ENCODE results near the gene CWC15.
"Not testable (repeated sequence)": the region's sequence is repeated elsewhere in the genome, so short reads cannot be mapped to it uniquely, and the experiment has no call there.

The CWC15 gene

DNA sequence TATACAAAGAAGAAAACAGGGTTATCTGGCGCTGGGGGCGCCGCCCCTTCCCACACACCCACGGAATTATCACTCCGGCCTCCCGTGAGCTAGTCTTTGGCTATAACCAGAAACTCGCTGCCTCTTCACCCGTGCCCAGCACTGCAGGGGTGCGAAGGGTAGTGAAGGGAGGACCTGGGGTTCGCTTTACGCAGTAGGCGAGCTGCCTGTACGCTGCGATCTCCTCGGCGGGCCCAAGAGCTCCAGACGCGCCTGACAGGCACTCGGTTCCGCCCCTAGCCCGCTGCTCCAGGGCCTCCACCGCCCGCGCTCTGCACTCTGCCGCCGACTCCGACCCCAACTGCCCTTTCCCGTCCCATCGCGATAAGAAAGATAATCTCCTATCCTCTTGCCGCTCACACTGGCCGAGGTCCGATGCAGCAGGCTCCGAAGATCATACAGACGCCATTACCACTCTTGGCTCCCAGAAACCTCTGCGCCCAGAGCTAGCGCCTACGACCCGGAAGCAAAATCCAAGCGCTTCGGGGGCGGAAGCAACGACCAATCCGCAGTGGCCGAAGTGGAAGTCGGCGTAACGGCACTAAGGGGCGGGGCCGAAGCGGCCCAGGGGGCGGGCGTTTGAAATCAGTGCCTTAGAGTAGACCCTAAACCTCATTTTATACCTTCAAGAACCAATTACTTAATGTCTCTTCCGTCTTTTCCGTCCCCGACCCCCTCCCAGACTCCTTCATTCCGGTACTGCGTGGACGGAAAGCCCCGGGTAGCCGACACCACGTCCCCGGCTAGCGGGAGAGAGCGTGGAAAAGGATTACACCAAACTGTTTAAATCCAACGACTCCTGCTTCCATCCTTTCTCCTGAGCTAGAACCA lies at the start of gene CWC15, which contains the start of gene KDM4D:
Gene CWC15, minus strand, starts transcription at position 458 of the 870 bp plus-strand sequence. CDS start 1,371 bp downstream, outside the sequence.
Gene KDM4D, plus strand, starts transcription at position 611 of the 870 bp plus-strand sequence. CDS start 23,664 bp downstream, outside the sequence.
- Histone ChIP-seq H3K27me3 (ENCODE audit: low read depth) (no peaks in the 10 kb centered on the region), H3K36me3 (replicated peaks) (peaks cover 41% of the 10 kb centered on the region), H3K4me3 (peak within 1 kb of the TSS; percentile 74), H3K9me3 (no peaks in the 10 kb centered on the region), H3K4me1 (peaks cover 14% of the 10 kb centered on the region; the same call in 1 of the 2 replicates)
- in situ Hi-C loops (cut with MboI; ENCODE audit: low sequenced_read_pairs), result no loop called here
- peak; percentile 91 to 96 for DNase-seq (ENCODE audit: low spot score in 2 of 2)

DNA sequence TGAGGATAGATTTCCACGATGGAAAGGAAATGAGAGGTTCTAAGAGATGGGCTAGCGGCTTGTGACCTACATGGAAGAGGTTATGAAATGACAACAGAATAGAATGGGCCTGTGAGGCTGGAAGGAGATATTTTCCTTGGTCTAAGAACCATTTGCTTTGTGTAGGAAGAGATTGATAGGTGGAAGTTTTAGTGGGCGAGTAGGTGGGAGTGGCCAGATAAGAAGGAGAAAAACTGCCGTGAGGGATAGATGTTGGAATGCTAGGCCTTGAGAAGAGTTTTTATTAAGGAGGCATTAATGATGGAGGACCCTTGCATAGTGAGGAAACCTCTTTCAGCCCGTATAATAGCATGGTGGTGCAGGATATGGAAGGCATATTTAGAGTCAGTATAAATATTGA lies 48.1 kb upstream of the CWC15 start:
- in situ Hi-C loops (cut with MboI; ENCODE audit: low sequenced_read_pairs); DNase-seq (ENCODE audit: low spot score in 2 of 2); H3K9me3 ChIP-seq; H3K27me3 ChIP-seq (ENCODE audit: low read depth); H3K4me1 ChIP-seq; H3K4me3 ChIP-seq; H3K36me3 ChIP-seq (replicated peaks): not testable (repeated sequence)

DNA sequence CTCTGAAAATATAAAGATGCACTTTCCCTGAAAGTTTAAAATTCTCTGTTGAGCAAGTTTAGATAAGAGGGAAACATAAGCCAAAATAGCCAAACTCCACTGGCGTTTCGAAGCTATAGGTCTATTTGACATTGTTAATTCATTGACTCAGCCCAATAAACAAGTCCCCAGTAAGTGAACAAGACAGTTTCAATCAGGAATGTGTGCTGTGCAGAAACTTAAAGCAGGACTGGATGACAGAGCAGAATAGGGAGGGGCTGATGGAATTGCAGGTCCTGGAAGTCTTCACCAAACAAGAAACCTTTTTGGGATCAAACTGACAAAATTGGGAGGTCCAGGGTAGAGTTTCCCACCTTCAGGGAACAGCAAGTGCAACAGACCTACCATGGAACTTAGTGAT lies 42.8 kb upstream of the CWC15 start:
- Histone ChIP-seq H3K36me3 (replicated peaks) (no peaks in the 10 kb centered on the region), H3K4me3 (no peak overlapping the region), H3K27me3 (ENCODE audit: low read depth) (no peaks in the 10 kb centered on the region), H3K4me1 (no peaks in the 10 kb centered on the region), H3K9me3 (no peaks in the 10 kb centered on the region)
- no peak for DNase-seq (ENCODE audit: low spot score in 2 of 2)
- in situ Hi-C loops (cut with MboI; ENCODE audit: low sequenced_read_pairs), result no loop called here

DNA sequence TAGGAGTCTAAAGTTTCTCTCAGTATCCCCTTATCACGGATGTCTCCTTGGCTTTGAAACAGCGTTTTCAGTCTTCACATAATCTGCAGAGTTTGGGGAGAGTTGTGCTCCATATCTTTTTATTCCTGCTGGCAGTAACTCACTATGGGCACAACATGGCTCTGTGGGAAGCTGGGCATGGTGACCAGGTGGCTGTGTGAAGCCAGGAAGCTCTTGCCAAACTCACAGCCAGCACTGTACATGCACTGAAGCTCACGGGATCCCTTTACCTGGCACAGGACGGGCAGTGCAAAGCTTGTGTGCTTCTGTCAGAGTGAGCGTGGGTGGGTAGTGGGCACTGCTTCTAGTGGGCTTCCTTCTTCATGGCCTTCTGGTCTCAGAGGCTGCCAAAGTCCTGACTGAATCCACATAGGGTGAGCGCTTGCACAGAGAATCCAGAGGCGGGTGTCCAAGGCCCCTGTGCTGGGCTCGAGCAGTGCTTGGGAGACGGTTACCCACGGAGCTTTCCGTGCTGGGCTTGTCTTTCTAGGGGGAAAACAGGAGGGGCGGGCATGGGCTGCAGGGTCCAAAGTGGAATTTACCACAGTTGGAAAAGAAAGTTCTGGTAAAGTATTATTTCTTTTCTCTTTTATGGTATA lies 40.9 kb upstream of the CWC15 start:
- in situ Hi-C loops (cut with MboI; ENCODE audit: low sequenced_read_pairs), result no loop called here
- H3K36me3 ChIP-seq (replicated peaks), result no peaks in the 10 kb centered on the region
- H3K27me3 ChIP-seq (ENCODE audit: low read depth), result peaks cover 4% of the 10 kb centered on the region; the same call in 1 of the 2 replicates
- no peak overlapping the region for H3K4me3 ChIP-seq
- no peaks in the 10 kb centered on the region for H3K4me1 ChIP-seq
- DNase-seq (ENCODE audit: low spot score in 2 of 2), result no peak
- no peaks in the 10 kb centered on the region for H3K9me3 ChIP-seq

DNA sequence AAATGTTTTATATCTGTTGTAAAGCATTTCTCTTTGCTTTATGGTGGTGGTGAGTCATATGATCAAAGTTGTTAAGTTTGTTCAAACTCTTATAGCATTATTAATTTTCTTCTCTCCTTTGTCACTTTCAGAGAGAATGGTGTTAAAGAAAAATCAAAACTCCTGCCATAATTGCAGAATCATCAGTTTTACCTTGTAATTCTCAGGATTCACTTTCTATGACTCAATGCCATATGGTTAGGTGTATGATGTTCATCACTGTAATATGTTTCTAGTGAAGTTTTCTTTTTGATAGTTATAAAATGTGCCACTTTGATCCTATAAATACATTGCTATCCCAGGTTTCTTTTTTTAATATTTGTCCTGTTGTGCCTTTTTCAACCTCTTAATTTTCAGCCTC lies 38.0 kb upstream of the CWC15 start:
- no peaks in the 10 kb centered on the region for H3K4me1 ChIP-seq
- no peak overlapping the region for H3K4me3 ChIP-seq
- H3K27me3 ChIP-seq (ENCODE audit: low read depth), result peaks cover 6% of the 10 kb centered on the region; the same call in 1 of the 2 replicates
- DNase-seq (ENCODE audit: low spot score in 2 of 2), result no peak
- no peaks in the 10 kb centered on the region for H3K36me3 ChIP-seq (replicated peaks)
- in situ Hi-C loops (cut with MboI; ENCODE audit: low sequenced_read_pairs), result no loop called here
- H3K9me3 ChIP-seq, result no peaks in the 10 kb centered on the region

DNA sequence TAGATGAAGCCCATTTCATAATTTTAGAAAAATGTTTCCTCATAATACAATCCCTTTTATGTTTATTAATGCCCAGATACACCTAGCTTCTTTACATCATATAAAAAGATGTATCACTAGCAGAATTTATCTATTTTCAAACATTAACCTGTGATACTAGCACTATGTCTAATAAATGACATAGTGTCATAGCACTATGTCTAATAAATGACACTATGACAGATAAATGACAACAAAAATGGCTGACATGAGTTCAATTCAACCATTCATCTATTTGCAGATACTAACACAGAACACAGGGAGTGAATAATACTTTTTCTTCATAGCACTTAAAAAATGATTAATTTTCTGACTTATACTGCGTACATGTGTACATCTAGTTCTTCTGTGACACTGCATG lies 32.3 kb upstream of the CWC15 start:
- H3K4me3 ChIP-seq, result no peak overlapping the region
- in situ Hi-C loops (cut with MboI; ENCODE audit: low sequenced_read_pairs), result no loop called here

DNA sequence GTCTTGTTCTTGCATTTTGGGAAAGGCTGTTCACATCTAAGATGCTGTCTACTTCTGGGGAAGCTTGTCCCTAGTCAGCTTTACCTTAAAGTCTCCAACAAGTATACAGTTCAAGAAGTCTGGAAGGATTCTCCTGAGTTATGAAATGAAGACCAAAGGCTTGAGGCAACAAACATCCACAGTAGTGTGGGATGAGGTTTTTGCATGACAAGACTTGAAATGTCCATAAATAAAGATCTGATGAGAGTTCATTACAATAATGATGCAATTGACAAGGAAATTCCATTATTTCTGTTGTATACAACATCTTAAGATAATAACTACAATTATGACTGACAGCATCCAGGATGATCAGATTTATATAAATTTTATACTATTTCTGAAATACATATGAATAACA lies 30.4 kb upstream of the CWC15 start:
- Histone ChIP-seq H3K9me3 (no peaks in the 10 kb centered on the region), H3K4me3 (no peak overlapping the region), H3K27me3 (ENCODE audit: low read depth) (0 out of 2 replicates have a peak, but pooled peaks cover 2% of the 10 kb centered on the region), H3K4me1 (no peaks in the 10 kb centered on the region), H3K36me3 (replicated peaks) (no peaks in the 10 kb centered on the region)
- DNase-seq (ENCODE audit: low spot score in 2 of 2), result no peak
- in situ Hi-C loops (cut with MboI; ENCODE audit: low sequenced_read_pairs), result no loop called here

More for the DNA sequence above, 32.3 kb upstream of the CWC15 start:
- peaks cover 6% of the 10 kb centered on the region; the same call in 1 of the 2 replicates for H3K27me3 ChIP-seq (ENCODE audit: low read depth)
- H3K9me3 ChIP-seq, result no peaks in the 10 kb centered on the region
- DNase-seq (ENCODE audit: low spot score in 2 of 2), result no peak
- H3K36me3 ChIP-seq (replicated peaks), result no peaks in the 10 kb centered on the region
- H3K4me1 ChIP-seq, result no peaks in the 10 kb centered on the region

DNA sequence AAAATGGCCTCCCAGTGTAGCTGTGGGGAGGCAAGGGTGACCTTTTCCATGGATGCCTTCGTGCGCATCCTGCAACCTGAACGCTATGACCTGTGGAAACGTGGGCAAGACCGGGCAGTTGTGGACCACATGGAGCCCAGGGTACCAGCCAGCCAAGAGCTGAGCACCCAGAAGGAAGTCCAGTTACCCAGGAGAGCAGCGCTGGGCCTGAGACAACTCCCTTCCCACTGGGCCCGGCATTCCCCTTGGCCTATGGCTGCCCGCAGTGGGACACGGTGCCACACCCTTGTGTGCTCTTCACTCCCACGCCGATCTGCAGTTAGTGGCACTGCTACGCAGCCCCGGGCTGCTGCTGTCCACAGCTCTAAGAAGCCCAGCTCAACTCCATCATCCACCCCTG lies 24.9 kb upstream of the CWC15 start:
- no peaks in the 10 kb centered on the region for H3K27me3 ChIP-seq (ENCODE audit: low read depth)
- H3K36me3 ChIP-seq (replicated peaks), result no peaks in the 10 kb centered on the region
- H3K4me3 ChIP-seq, result no peak overlapping the region
- H3K9me3 ChIP-seq, result no peaks in the 10 kb centered on the region
- H3K4me1 ChIP-seq, result no peaks in the 10 kb centered on the region
- in situ Hi-C loops (cut with MboI; ENCODE audit: low sequenced_read_pairs), result no loop called here
- no peak for DNase-seq (ENCODE audit: low spot score in 2 of 2)

DNA sequence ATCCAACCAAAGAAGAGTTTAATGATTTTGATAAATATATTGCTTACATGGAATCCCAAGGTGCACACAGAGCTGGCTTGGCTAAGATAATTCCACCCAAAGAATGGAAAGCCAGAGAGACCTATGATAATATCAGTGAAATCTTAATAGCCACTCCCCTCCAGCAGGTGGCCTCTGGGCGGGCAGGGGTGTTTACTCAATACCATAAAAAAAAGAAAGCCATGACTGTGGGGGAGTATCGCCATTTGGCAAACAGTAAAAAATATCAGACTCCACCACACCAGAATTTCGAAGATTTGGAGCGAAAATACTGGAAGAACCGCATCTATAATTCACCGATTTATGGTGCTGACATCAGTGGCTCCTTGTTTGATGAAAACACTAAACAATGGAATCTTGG lies 24.1 kb upstream of the CWC15 start:
- in situ Hi-C loops (cut with MboI; ENCODE audit: low sequenced_read_pairs), result no loop called here
- H3K36me3 ChIP-seq (replicated peaks), result no peaks in the 10 kb centered on the region
- no peak overlapping the region for H3K4me3 ChIP-seq
- no peaks in the 10 kb centered on the region; the same call in 1 of the 2 replicates for H3K27me3 ChIP-seq (ENCODE audit: low read depth)
- no peaks in the 10 kb centered on the region for H3K9me3 ChIP-seq
- DNase-seq (ENCODE audit: low spot score in 2 of 2), result no peak
- H3K4me1 ChIP-seq, result no peaks in the 10 kb centered on the region

DNA sequence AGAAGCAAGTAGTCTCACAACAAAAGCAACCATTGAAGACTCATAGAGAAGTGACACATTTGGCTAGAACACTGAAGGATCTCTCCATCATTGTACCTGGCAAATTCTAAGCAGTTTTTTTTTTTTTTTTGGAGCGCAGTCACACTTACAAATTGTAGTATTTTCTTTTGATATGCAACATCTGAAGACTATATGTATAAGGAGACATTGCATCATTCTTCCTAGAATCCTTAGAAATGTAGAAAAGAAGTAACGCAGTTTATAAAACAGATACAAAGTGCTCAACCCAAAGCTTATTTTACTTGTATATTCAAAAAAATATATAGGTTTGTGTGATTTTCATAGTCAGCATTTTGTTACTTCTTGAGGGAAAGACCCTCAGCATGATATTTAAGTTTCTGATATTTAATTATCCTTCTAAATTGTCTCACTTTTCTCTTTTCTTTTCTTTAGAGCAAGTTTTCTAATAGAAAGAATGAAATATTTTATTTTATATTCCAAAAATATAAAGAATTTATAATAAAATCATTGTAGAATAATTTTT lies 20.1 kb upstream of the CWC15 start:
- no peaks in the 10 kb centered on the region; the same call in 1 of the 2 replicates for H3K27me3 ChIP-seq (ENCODE audit: low read depth)
- no peak for DNase-seq (ENCODE audit: low spot score in 2 of 2)
- H3K9me3 ChIP-seq, result no peaks in the 10 kb centered on the region
- H3K4me3 ChIP-seq, result no peak overlapping the region
- no peaks in the 10 kb centered on the region for H3K4me1 ChIP-seq
- in situ Hi-C loops (cut with MboI; ENCODE audit: low sequenced_read_pairs), result no loop called here
- no peaks in the 10 kb centered on the region for H3K36me3 ChIP-seq (replicated peaks)

DNA sequence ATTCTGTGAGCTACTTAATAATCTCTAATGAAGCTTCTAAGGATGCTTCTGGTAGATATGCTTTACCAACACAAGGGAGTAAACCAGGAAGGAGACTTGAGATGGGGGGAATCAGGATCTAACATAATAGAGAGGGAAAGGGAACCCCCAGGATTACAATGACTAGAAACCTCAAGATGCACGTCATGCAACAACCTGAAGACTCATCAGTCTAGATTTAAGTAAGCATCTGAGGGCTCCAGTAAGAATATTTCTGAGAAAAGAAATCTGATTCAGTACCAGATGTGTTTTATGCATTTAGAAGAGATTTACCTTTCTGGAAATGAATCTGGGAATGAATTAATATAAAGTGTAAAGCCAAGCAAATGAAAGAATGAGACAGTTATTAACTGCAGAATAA lies 15.4 kb upstream of the CWC15 start:
- no peaks in the 10 kb centered on the region for H3K9me3 ChIP-seq
- no peaks in the 10 kb centered on the region; the same call in 1 of the 2 replicates for H3K27me3 ChIP-seq (ENCODE audit: low read depth)
- in situ Hi-C loops (cut with MboI; ENCODE audit: low sequenced_read_pairs), result no loop called here
- no peak overlapping the region for H3K4me3 ChIP-seq
- H3K4me1 ChIP-seq, result no peaks in the 10 kb centered on the region
- DNase-seq (ENCODE audit: low spot score in 2 of 2), result no peak
- no peaks in the 10 kb centered on the region for H3K36me3 ChIP-seq (replicated peaks)

DNA sequence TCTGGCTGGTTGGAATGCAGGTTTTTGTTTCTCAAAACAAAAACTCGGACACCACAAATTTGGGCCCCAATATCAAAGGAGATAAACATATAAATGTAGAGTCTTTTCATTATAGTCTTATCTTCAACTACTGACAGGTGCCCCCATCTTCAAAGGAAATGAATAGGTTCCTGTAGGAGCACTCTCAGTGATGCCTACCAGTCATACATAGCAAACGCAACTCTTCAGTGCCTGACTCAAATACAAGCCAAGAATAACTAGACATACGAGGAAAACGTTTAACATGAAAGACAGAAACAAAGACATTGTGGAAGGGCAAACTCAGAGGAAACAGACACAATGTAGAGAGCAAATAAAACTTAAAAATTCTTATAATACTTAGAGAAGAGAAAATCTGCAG lies 14.0 kb upstream of the CWC15 start:
- no peaks in the 10 kb centered on the region for H3K36me3 ChIP-seq (replicated peaks)
- no peak overlapping the region for H3K4me3 ChIP-seq
- no peaks in the 10 kb centered on the region for H3K9me3 ChIP-seq
- no peaks in the 10 kb centered on the region for H3K4me1 ChIP-seq
- no peaks in the 10 kb centered on the region; the same call in 1 of the 2 replicates for H3K27me3 ChIP-seq (ENCODE audit: low read depth)
- no peak for DNase-seq (ENCODE audit: low spot score in 2 of 2)
- in situ Hi-C loops (cut with MboI; ENCODE audit: low sequenced_read_pairs), result no loop called here

DNA sequence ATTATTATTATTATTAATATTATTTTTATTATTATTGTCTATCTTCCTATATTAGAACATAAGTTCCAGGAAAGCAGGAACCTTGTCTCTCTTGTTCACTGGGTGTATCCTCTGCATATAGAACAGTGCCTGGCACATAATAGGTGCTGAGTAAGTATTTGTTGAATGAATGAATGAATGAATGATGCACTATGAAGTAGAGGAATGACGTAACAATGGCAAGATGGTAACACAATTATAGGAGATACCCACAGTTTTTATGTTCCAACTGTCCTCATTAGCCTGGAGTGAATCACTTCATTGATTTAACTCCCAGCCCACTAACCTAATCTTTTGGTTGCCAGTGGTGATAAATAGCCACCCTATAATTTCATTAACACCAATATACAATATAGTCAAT lies 2.2 kb upstream of the CWC15 start:
- peaks cover 14% of the 10 kb centered on the region; the same call in 1 of the 2 replicates for H3K4me1 ChIP-seq
- no peak for DNase-seq (ENCODE audit: low spot score in 2 of 2)
- H3K9me3 ChIP-seq, result no peaks in the 10 kb centered on the region
- peaks cover 19% of the 10 kb centered on the region for H3K36me3 ChIP-seq (replicated peaks)
- no peaks in the 10 kb centered on the region for H3K27me3 ChIP-seq (ENCODE audit: low read depth)
- no peak overlapping the region for H3K4me3 ChIP-seq
- in situ Hi-C loops (cut with MboI; ENCODE audit: low sequenced_read_pairs), result no loop called here

DNA sequence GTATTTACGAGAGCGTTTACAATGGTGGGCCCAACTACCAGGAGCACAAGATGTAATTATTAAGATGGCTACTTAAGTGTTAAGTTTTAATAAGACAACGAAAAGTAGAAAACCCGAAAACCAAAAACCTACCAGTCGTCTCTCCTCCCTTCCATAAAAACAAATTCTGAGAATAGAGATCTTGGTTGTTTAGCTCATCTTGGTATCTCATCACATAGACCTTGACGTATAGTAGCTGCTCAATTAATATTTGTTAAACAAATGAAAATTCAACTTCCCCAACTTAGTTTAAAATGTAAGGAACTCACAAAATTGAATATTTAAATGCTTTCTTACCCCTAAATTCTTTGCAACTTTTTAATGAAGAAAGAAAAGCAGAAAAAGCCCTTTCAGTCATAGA lies 822 bp upstream of the CWC15 start:
- no peak for DNase-seq (ENCODE audit: low spot score in 2 of 2)
- Histone ChIP-seq H3K4me3 (peak overlapping the region; percentile 74), H3K36me3 (replicated peaks) (peaks cover 33% of the 10 kb centered on the region), H3K27me3 (ENCODE audit: low read depth) (no peaks in the 10 kb centered on the region), H3K4me1 (peaks cover 14% of the 10 kb centered on the region; the same call in 1 of the 2 replicates), H3K9me3 (no peaks in the 10 kb centered on the region)
- in situ Hi-C loops (cut with MboI; ENCODE audit: low sequenced_read_pairs), result no loop called here
